Mesenchymal stem cell (in vitro differentiated cells and primary cell): ENCODE results near the gene CDK14.
"Not testable (repeated sequence)": the region's sequence is repeated elsewhere in the genome, so short reads cannot be mapped to it uniquely, and the experiment has no call there.

Experiments
- DNase-seq: peaks from one replicate; pipeline ENCODE4 v3.0.0-alpha.2; 2013
- H2AFZ ChIP-seq: one replicate; pipeline ENCODE4 v1.6.1; 2013; ENCODE audit warnings: low read depth, mild to moderate bottlenecking, control low read depth, inconsistent platforms, low read length, moderate library complexity
- H2AK5ac ChIP-seq: 2 replicates; pipeline ENCODE4 v1.6.1; 2013; ENCODE audit warnings: low read length, moderate library complexity, mild to moderate bottlenecking, inconsistent platforms; ENCODE audit not compliant: severe bottlenecking
- H2BK120ac ChIP-seq: one replicate; pipeline ENCODE4 v1.6.1; 2013; ENCODE audit warnings: low read depth, mild to moderate bottlenecking, inconsistent platforms, low read length, moderate library complexity
- H2BK12ac ChIP-seq, 2 experiments: one replicate each; pipeline ENCODE4 v1.6.1; 2013; ENCODE audit warnings: inconsistent platforms in 2 of 2, low read length in 2 of 2, mild to moderate bottlenecking in 2 of 2, moderate library complexity in 2 of 2, control low read depth in 1 of 2
- H2BK15ac ChIP-seq: one replicate; pipeline ENCODE4 v1.6.1; 2013; ENCODE audit warnings: mild to moderate bottlenecking, low read depth, inconsistent platforms; ENCODE audit not compliant: poor library complexity, severe bottlenecking
- H2BK5ac ChIP-seq: 2 replicates; pipeline ENCODE4 v1.6.1; 2013; ENCODE audit warnings: low read depth, mild to moderate bottlenecking, low read length, control low read depth, inconsistent platforms; ENCODE audit not compliant: poor library complexity, severe bottlenecking
- H3K14ac ChIP-seq, 2 experiments: one replicate each; pipeline ENCODE4 v1.6.1; 2013; ENCODE audit warnings: inconsistent platforms in 2 of 2, low read length in 2 of 2, control low read depth in 1 of 2, mild to moderate bottlenecking in 1 of 2, moderate library complexity in 1 of 2
- H3K18ac ChIP-seq, 2 experiments: one replicate each; pipeline ENCODE4 v1.6.1; 2013; ENCODE audit warnings: inconsistent platforms in 2 of 2, low read length in 2 of 2, control low read depth in 1 of 2, low read depth in 1 of 2, mild to moderate bottlenecking in 1 of 2
- H3K23ac ChIP-seq, 2 experiments: one replicate each; pipeline ENCODE4 v1.6.1; 2013; ENCODE audit warnings: inconsistent platforms in 2 of 2, low read length in 2 of 2, mild to moderate bottlenecking in 2 of 2, moderate library complexity in 2 of 2, control low read depth in 1 of 2
- H3K27ac ChIP-seq: 2 replicates; pipeline ENCODE4 v1.5.1; 2013; ENCODE audit warnings: mild to moderate bottlenecking, moderate library complexity, low read length, control low read depth, inconsistent platforms; ENCODE audit not compliant: poor library complexity, severe bottlenecking
- H3K27me3 ChIP-seq, 2 experiments: 2 replicates each; pipeline versions ENCODE4 v1.6.1 to v1.7.0; 2013; ENCODE audit warnings: low read length in 2 of 2, mild to moderate bottlenecking in 2 of 2, moderate library complexity in 2 of 2, control low read depth in 1 of 2, inconsistent platforms in 1 of 2; ENCODE audit not compliant: control insufficient read depth in 1 of 2, insufficient read depth in 1 of 2
- H3K36me3 ChIP-seq, 2 experiments: 2 replicates each; pipeline versions ENCODE4 v1.6.1 to v1.7.0; 2013; ENCODE audit warnings: low read length in 2 of 2, control low read depth in 1 of 2, inconsistent platforms in 1 of 2, low read depth in 1 of 2, mild to moderate bottlenecking in 1 of 2; ENCODE audit not compliant: insufficient read depth in 2 of 2, control insufficient read depth in 1 of 2
- H3K4ac ChIP-seq, 2 experiments: one replicate each; pipeline ENCODE4 v1.6.1; 2013; ENCODE audit warnings: inconsistent platforms in 2 of 2, low read length in 2 of 2, mild to moderate bottlenecking in 2 of 2, moderate library complexity in 2 of 2, control low read depth in 1 of 2, low read depth in 1 of 2
- H3K4me1 ChIP-seq: 2 replicates; pipeline ENCODE4 v1.6.1; 2013; ENCODE audit warnings: low read depth, low read length, control low read depth; ENCODE audit not compliant: control insufficient read depth, insufficient read depth
- H3K4me2 ChIP-seq: 2 replicates; pipeline ENCODE4 v1.6.1; 2013; ENCODE audit warnings: low read length, mild to moderate bottlenecking, inconsistent platforms; ENCODE audit not compliant: poor library complexity, severe bottlenecking
- H3K4me3 ChIP-seq, 2 experiments: 2 replicates each; pipeline versions ENCODE4 v1.5.1 to v1.7.0; 2013; ENCODE audit warnings: low read length in 2 of 2, mild to moderate bottlenecking in 2 of 2, control low read depth in 1 of 2, low read depth in 1 of 2; ENCODE audit not compliant: insufficient read depth in 1 of 2
- H3K79me1 ChIP-seq: replicated peaks from 2 replicates; pipeline ENCODE4 v1.6.1; 2013; ENCODE audit warnings: mild to moderate bottlenecking, control low read depth, low read length, inconsistent platforms; ENCODE audit not compliant: poor library complexity, severe bottlenecking
- H3K9ac ChIP-seq: 2 replicates; pipeline ENCODE4 v1.7.0; 2013; ENCODE audit warnings: mild to moderate bottlenecking, low read length, moderate library complexity
- H3K9me3 ChIP-seq: 2 replicates; pipeline ENCODE4 v1.7.0; 2013; ENCODE audit warnings: mild to moderate bottlenecking, low read length; ENCODE audit not compliant: control insufficient read depth
- H4K8ac ChIP-seq: one replicate; pipeline ENCODE4 v1.6.1; 2013; ENCODE audit warnings: inconsistent platforms, mild to moderate bottlenecking, low read length, moderate library complexity
- H4K91ac ChIP-seq: one replicate; pipeline ENCODE4 v1.6.1; 2013; ENCODE audit warnings: mild to moderate bottlenecking, low read length, inconsistent platforms
- WGBS: methylation state at CpG from one replicate; pipeline ENCODE4 v1.1.7; 2013; ENCODE audit warnings: mixed read lengths; 5-methylcytosine and 5-hydroxymethylcytosine counted together

The CDK14 gene

GRCh38 chr7:90768301-90768700, 172.2 kb downstream of the CDK14 start:
- Histone ChIP-seq H3K27ac (no peak overlapping the region), H4K8ac (no peak overlapping the region), H3K79me1 (peaks cover 9% of the 10 kb centered on the region), H3K4ac (no peak overlapping the region), H2BK15ac (no peak overlapping the region), H3K36me3 (peaks cover 0 to 10% of the 10 kb centered on the region in 2 experiments), H2BK12ac (no peak overlapping the region), H3K4me1 (peaks cover 8% of the 10 kb centered on the region), H3K14ac (no peak overlapping the region), H3K4me3 (no peak overlapping the region), H3K9me3 (peaks cover 10% of the 10 kb centered on the region), H3K27me3 (no peaks in the 10 kb centered on the region), H2AK5ac (peak overlapping the region; percentile 63), H3K18ac (no peak overlapping the region), H2AFZ (no peak overlapping the region), H2BK120ac (no peak overlapping the region), H3K4me2 (no peak overlapping the region), H2BK5ac (no peak overlapping the region), H3K23ac (no peak overlapping the region), H3K9ac (no peak overlapping the region), H4K91ac (no peak overlapping the region)
- 92% methylated on average over 4 of the region's 6 CpGs for WGBS
- DNase-seq: no peak

- Histone ChIP-seq H4K91ac (no peak overlapping the region), H3K18ac (no peak overlapping the region), H3K79me1 (peaks cover 11% of the 10 kb centered on the region), H2AK5ac (no peak overlapping the region), H4K8ac (no peak overlapping the region), H3K36me3 (peaks cover 0 to 10% of the 10 kb centered on the region in 2 experiments), H3K9me3 (peaks cover 10% of the 10 kb centered on the region), H2AFZ (no peak overlapping the region), H3K9ac (no peak overlapping the region), H3K4me1 (peaks cover 8% of the 10 kb centered on the region), H2BK15ac (no peak overlapping the region), H3K4me2 (no peak overlapping the region), H3K4me3 (no peak overlapping the region), H3K4ac (no peak overlapping the region), H3K23ac (no peak overlapping the region), H2BK12ac (no peak overlapping the region), H3K27me3 (no peaks in the 10 kb centered on the region), H2BK120ac (no peak overlapping the region), H3K14ac (no peak overlapping the region), H2BK5ac (no peak overlapping the region), H3K27ac (no peak overlapping the region)
- DNase-seq: no peak
Observed at GRCh38 chr7:90769036-90769435, 172.9 kb downstream of the CDK14 start.

GRCh38 chr7:90769566-90769965, 173.4 kb downstream of the CDK14 start:
- H3K23ac ChIP-seq, H3K27me3 ChIP-seq, H3K4me1 ChIP-seq, H2BK120ac ChIP-seq, H3K27ac ChIP-seq, H2BK12ac ChIP-seq, H3K4me3 ChIP-seq, H4K8ac ChIP-seq, DNase-seq, H2BK15ac ChIP-seq, H3K9ac ChIP-seq, H3K14ac ChIP-seq, H2BK5ac ChIP-seq, H4K91ac ChIP-seq, H3K4me2 ChIP-seq, H2AK5ac ChIP-seq, H2AFZ ChIP-seq, H3K4ac ChIP-seq, H3K18ac ChIP-seq: not testable (repeated sequence)
- Histone ChIP-seq H3K36me3 (peaks cover 0 to 10% of the 10 kb centered on the region in 2 experiments), H3K79me1 (peaks cover 11% of the 10 kb centered on the region), H3K9me3 (peaks cover 10% of the 10 kb centered on the region)
- WGBS: 98% methylated on average over 5 of the region's 5 CpGs

GRCh38 chr7:90771281-90771680, 175.2 kb downstream of the CDK14 start:
- no peak overlapping the region for H2BK15ac ChIP-seq
- H3K4me1 ChIP-seq: peaks cover 8% of the 10 kb centered on the region
- no peak overlapping the region for H3K18ac ChIP-seq
- DNase-seq: peak; percentile 50
- peak overlapping the region; percentile 6 for H3K27ac ChIP-seq
- peak overlapping the region; percentile 58 for H2AK5ac ChIP-seq
- H2BK12ac ChIP-seq: no peak overlapping the region
- H4K91ac ChIP-seq: no peak overlapping the region
- H3K4me3 ChIP-seq: no peak overlapping the region
- H3K4me2 ChIP-seq: no peak overlapping the region
- H3K9me3 ChIP-seq: peaks cover 10% of the 10 kb centered on the region
- no peak overlapping the region for H2BK120ac ChIP-seq
- peaks cover 0 to 10% of the 10 kb centered on the region in 2 experiments for H3K36me3 ChIP-seq
- no peak overlapping the region for H3K23ac ChIP-seq
- H2AFZ ChIP-seq: no peak overlapping the region
- H3K27me3 ChIP-seq: no peaks in the 10 kb centered on the region
- H3K14ac ChIP-seq: no peak overlapping the region
- no peak overlapping the region for H3K4ac ChIP-seq
- H3K9ac ChIP-seq: no peak overlapping the region
- H3K79me1 ChIP-seq: peaks cover 11% of the 10 kb centered on the region
- H2BK5ac ChIP-seq: no peak overlapping the region
- H4K8ac ChIP-seq: no peak overlapping the region
- WGBS: 84% methylated on average over 2 of the region's 2 CpGs
